CD8-positive, alpha-beta memory T cell (primary cell): ENCODE data around the gene NEK5. TPM values are rescaled to one million over a fixed set of nuclear protein-coding genes. Genes with fewer than 3 reads are reported as not detected.

ENCODE experiments used
- CTCF ChIA-PET: fragments of 350-600 bp; sonication (Branson Sonifier 250); formaldehyde crosslinking; loops from one replicate; lab custom pipeline; 2021; ENCODE audit warnings: antibody characterized with exemption; lab: Charles Lee
- POLR2A ChIA-PET: fragments of 350-600 bp; sonication (Branson Sonifier 250); formaldehyde crosslinking; loops from one replicate; lab custom pipeline; 2021; ENCODE audit warnings: antibody characterized with exemption; lab: Charles Lee
- DNase-seq, 5 donors: peaks; one replicate each; pipeline versions ENCODE4 v3.0.0 to v3.0.0-alpha.2; 2020 to 2022; ENCODE audit warnings: mixed read lengths in 1 of 5
- H3K27ac ChIP-seq: one replicate; pipeline ENCODE4 v1.7.0; 2013; ENCODE audit warnings: low read depth, mild to moderate bottlenecking, low read length, moderate library complexity
- H3K27me3 ChIP-seq: 2 replicates; pipeline ENCODE4 v1.7.0; 2013; ENCODE audit warnings: low read length, mild to moderate bottlenecking; ENCODE audit not compliant: insufficient read depth, poor library complexity, severe bottlenecking
- H3K36me3 ChIP-seq: 2 replicates; pipeline ENCODE4 v1.7.0; 2013; ENCODE audit warnings: mild to moderate bottlenecking, low read length, moderate library complexity; ENCODE audit not compliant: insufficient read depth
- H3K4me1 ChIP-seq: 2 replicates; pipeline ENCODE4 v1.7.0; 2013; ENCODE audit warnings: mild to moderate bottlenecking, low read length, moderate library complexity; ENCODE audit not compliant: insufficient read depth
- H3K4me3 ChIP-seq: 2 replicates; pipeline ENCODE4 v1.7.0; 2013; ENCODE audit warnings: mild to moderate bottlenecking, low read length
- H3K9me3 ChIP-seq: 2 replicates; pipeline ENCODE4 v1.7.0; 2013; ENCODE audit warnings: mild to moderate bottlenecking, low read length
- H3K27ac Mint-ChIP-seq, 8 donors: one replicate each; pipeline ENCODE4 v1.8.0; 2020 to 2021; ENCODE audit warnings: mixed read lengths in 8 of 8, mild to moderate bottlenecking in 6 of 8, inconsistent platforms in 3 of 8, moderate library complexity in 3 of 8
- H3K27me3 Mint-ChIP-seq, 2 donors: one replicate each; pipeline ENCODE4 v1.8.0; 2020 to 2021; ENCODE audit warnings: mixed read lengths in 2 of 2, mild to moderate bottlenecking in 1 of 2, moderate library complexity in 1 of 2
- H3K36me3 Mint-ChIP-seq, 3 donors: one replicate each; pipeline ENCODE4 v1.8.0; 2020 to 2021; ENCODE audit warnings: mixed read lengths in 3 of 3, inconsistent platforms in 1 of 3, mild to moderate bottlenecking in 1 of 3
- H3K4me1 Mint-ChIP-seq, 3 donors: one replicate each; pipeline ENCODE4 v1.8.0; 2020 to 2021; ENCODE audit warnings: mixed read lengths in 3 of 3, inconsistent platforms in 1 of 3, mild to moderate bottlenecking in 1 of 3
- H3K4me3 Mint-ChIP-seq, 7 donors: one replicate each; pipeline ENCODE4 v1.8.0; 2020 to 2021; ENCODE audit warnings: mixed read lengths in 7 of 7, mild to moderate bottlenecking in 6 of 7, moderate library complexity in 4 of 7, inconsistent platforms in 2 of 7
- H3K9me3 Mint-ChIP-seq, 5 donors: one replicate each; pipeline ENCODE4 v1.8.0; 2020 to 2022; ENCODE audit warnings: mixed read lengths in 5 of 5, mild to moderate bottlenecking in 3 of 5, moderate library complexity in 2 of 5, inconsistent platforms in 1 of 5
- polyA plus RNA-seq: library from polyadenylated mRNA; unstranded; fragments of 300-500 nt; fragmentation: Illumina TruSeq; gene quantifications from one replicate; pipeline ENCODE4 v1.2.3, GENCODE V29; 2021
- total RNA-seq, 2 experiments: library from RNA; stranded (reverse); gene quantifications; one replicate each; pipeline ENCODE4 v1.2.3, GENCODE V29; 2021

NEK5 gene
- total and polyA plus RNA-seq, 3 experiments from 2014 or later, result 0.17 TPM; not detected in 2

DNA sequence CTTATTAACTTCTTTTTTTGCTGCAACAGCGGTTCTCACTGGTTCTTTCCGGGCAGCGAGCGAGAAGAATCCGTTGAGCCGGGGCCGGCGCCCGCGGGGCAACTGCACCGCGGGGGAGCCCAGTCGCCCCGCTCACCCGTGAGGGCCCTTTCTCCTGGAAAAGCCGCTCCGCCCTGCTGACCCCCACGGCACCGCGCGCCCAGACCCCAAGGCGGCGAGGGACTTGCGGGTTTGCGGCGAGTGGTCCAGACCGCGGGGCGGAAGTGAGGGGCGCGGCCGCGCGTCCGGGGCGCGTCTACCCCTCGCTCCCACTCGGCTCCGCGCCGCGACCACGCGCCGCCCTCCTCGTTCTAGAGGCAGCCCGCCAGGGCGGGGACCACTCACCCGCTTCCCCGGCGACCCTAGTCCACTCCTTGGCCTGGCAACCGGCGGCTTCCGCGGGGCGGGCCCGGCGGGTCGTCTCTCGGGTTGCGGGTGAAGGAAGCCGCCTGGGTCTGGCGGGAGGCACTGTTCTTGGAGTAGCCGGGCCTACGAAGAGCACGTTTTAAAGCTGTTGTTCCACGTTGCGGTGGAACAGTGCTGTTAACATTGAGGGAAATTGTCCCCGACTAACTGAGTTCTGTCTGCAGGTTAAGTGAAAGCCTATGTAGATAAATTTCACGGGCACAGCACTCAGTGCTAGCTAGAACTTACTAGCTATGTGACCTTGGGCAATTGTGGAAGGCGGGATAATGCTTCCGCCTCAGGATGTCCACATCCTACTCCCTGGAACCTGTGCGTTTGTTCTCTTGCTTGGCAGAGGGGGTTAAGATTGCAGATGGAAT is 30.5 kb upstream of the NEK5 start, which contains the start of gene NEK3:
Gene NEK3 (minus strand): TSS at position 439 of the 824 bp plus-strand sequence. CDS start 3,406 bp downstream, outside the sequence.
- Histone ChIP-seq H3K4me3 (peak within 1 kb of the TSS; percentile 62), H3K27me3 (no peaks in the 10 kb centered on the region), H3K9me3 (no peaks in the 10 kb centered on the region), H3K36me3 (no peaks in the 10 kb centered on the region), H3K4me1 (peaks cover 14% of the 10 kb centered on the region), H3K27ac (peak within 1 kb of the TSS; percentile 1)
- H3K4me1 Mint-ChIP-seq, result peaks cover 18 to 32% (median 30%) of the 10 kb centered on the region in 3 donors
- peak within 1 kb of the TSS; percentile 75 to 94 (median 91) for H3K4me3 Mint-ChIP-seq
- no peaks in the 10 kb centered on the region for H3K9me3 Mint-ChIP-seq
- peaks cover 0 to 2% of the 10 kb centered on the region in 2 donors for H3K27me3 Mint-ChIP-seq
- POLR2A ChIA-PET, result interaction anchor here (0.7 kb wide), 1 partner anchor 147 kb away, joined by 3 read pairs; the partner anchor contains the start of gene ALG11
- CTCF ChIA-PET, result interaction anchor here (1.6 to 1.9 kb wide), 3 partner anchors 32 to 362 kb away, joined by 3 to 5 read pairs (median 4); partner anchors contain the start of gene VPS36
- H3K36me3 Mint-ChIP-seq, result no peaks in the 10 kb centered on the region
- peak; percentile 30 to 69 (median 47) for DNase-seq
- peak within 1 kb of the TSS; percentile 37 to 89 (median 79) for H3K27ac Mint-ChIP-seq

DNA sequence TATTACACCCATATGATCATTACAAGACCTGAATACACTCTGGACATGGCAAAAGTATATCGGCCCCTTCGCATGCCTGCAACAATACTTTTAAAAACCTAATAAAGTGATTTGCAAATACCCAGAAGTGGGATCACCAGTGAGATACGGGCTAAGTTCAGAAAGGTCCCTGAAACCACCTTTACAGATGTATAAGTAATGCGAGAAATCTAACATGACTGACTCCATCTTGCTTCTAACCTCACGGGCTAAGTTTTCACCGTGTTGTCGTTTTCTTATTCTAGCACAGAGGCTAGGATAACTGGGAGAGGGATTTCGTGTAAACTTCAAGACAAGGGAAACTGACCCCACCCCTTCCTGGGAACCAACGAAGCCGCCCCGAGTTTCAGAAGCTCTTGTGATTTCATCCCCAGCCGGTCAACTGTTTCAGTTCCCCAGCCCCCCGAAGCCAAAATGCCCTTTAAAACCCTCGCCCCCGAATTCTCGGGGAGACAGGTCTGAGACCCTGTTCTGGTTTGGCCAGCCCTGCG is 29.8 kb upstream of the NEK5 start:
- Histone ChIP-seq H3K36me3 (no peaks in the 10 kb centered on the region), H3K27ac (peak overlapping the region; percentile 1), H3K4me3 (peak overlapping the region; percentile 62), H3K27me3 (no peaks in the 10 kb centered on the region), H3K9me3 (no peaks in the 10 kb centered on the region), H3K4me1 (peaks cover 14% of the 10 kb centered on the region)
- Mint-ChIP-seq H3K4me1 (peaks cover 18 to 32% (median 30%) of the 10 kb centered on the region in 3 donors), H3K36me3 (no peaks in the 10 kb centered on the region), H3K27me3 (peaks cover 0 to 2% of the 10 kb centered on the region in 2 donors), H3K9me3 (no peaks in the 10 kb centered on the region), H3K27ac (peak overlapping the region; percentile 37 to 89 (median 79)), H3K4me3 (peak overlapping the region; percentile 75 to 94 (median 91))
- ChIA-PET CTCF (no interaction called here), POLR2A (no interaction called here)
- DNase-seq, result no peak

DNA sequence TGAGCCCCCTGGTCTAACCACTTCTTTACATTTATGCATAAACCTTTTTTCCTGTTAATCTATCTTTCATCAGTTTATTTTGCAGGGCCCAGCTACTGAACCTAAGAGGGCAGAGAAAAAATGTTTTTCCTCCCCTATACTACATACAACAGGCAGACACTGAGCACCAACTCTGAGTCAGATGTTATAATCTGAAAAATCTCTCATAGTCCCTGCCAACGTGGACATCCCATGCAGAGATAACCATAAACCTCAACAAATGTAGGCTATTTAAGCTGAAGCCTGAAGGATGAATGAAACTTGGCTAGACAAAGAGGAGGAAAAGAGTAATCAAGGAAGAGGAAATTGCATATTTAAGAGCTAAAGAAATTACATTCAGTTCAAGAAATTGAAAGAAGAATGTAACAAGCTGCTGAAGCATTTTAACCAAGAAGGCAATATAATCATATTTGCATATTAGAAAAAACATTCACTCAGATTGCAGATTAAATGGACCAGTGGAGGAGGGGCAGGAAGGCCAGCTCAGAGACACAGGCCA is 27.9 kb upstream of the NEK5 start:
- H3K27ac ChIP-seq, result no peak overlapping the region
- Mint-ChIP-seq H3K27ac (peak overlapping the region in 4 of 8 donors; percentile 11 to 82 (median 44)), H3K4me1 (peaks cover 18 to 32% (median 30%) of the 10 kb centered on the region in 3 donors), H3K9me3 (no peaks in the 10 kb centered on the region), H3K4me3 (peak overlapping the region in 4 of 7 donors; percentile 33 to 75 (median 48)), H3K36me3 (peaks cover 0 to 2% (median 0%) of the 10 kb centered on the region in 3 donors), H3K27me3 (peaks cover 0 to 2% of the 10 kb centered on the region in 2 donors)
- no peak overlapping the region for H3K4me3 ChIP-seq
- ChIA-PET CTCF (interaction anchor here (1.6 kb wide), 1 partner anchor 38 kb away, joined by 5 read pairs; no protein-coding TSS in a partner anchor), POLR2A (no interaction called here)
- peaks cover 14% of the 10 kb centered on the region for H3K4me1 ChIP-seq
- H3K9me3 ChIP-seq, result no peaks in the 10 kb centered on the region
- no peaks in the 10 kb centered on the region for H3K27me3 ChIP-seq
- no peaks in the 10 kb centered on the region for H3K36me3 ChIP-seq
- no peak for DNase-seq

DNA sequence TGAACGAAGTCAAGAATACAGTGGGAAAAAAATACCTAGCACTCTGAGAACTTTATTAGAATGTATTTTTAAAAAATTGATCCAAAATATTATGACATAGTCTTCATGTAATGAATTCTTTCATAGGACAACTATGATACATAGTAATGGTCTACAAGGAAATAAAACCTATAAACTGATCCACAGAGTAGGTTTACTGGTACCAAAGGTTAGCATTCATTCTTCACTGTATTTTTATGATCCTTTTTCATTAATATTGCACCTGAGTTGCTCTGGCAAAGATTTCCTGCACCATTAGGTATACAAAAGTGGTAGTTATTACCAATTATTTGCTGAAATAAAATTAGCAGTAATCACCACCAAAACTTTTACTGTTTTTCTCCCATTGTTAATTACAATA is 26.3 kb upstream of the NEK5 start:
- no peaks in the 10 kb centered on the region for H3K36me3 ChIP-seq
- no peak overlapping the region for H3K27ac ChIP-seq
- H3K4me1 ChIP-seq, result peaks cover 14% of the 10 kb centered on the region
- H3K4me3 ChIP-seq, result no peak overlapping the region
- no peaks in the 10 kb centered on the region for H3K9me3 Mint-ChIP-seq
- H3K27ac Mint-ChIP-seq, result no peak overlapping the region
- H3K27me3 Mint-ChIP-seq, result peaks cover 0 to 2% of the 10 kb centered on the region in 2 donors
- H3K36me3 Mint-ChIP-seq, result peaks cover 0 to 7% (median 0%) of the 10 kb centered on the region in 3 donors
- H3K9me3 ChIP-seq, result no peaks in the 10 kb centered on the region
- no peaks in the 10 kb centered on the region for H3K27me3 ChIP-seq
- no peak for DNase-seq
- H3K4me1 Mint-ChIP-seq, result peaks cover 18 to 30% (median 28%) of the 10 kb centered on the region in 3 donors
- ChIA-PET POLR2A (no interaction called here), CTCF (no interaction called here)
- no peak overlapping the region for H3K4me3 Mint-ChIP-seq

DNA sequence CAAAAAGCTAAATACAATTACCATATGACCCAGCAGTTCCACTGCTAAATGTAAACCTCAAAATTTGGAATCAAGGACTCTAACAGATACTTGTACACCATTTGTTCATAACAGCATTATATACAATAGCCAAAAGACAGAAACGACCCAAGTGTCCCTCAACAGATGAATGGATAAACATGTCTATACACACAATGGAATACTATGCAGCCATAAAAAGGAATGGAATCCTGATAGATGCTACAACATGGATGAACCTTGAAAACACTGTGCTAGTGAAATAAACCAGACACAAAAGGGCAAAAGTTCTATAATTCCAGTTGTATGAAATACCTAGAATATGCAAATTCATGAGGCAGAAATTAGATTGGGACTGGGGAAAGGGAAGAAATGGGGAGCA is 18.4 kb upstream of the NEK5 start:
- Mint-ChIP-seq H3K27me3 (no peaks in the 10 kb centered on the region), H3K4me1 (no peaks in the 10 kb centered on the region), H3K9me3 (no peaks in the 10 kb centered on the region), H3K4me3 (no peak overlapping the region), H3K36me3 (peaks cover 6 to 7% (median 6%) of the 10 kb centered on the region in 3 donors), H3K27ac (no peak overlapping the region)
- CTCF ChIA-PET, result interaction anchor here (1.2 kb wide), 1 partner anchor 13 kb away, joined by 3 read pairs; no protein-coding TSS in a partner anchor
- Histone ChIP-seq H3K36me3 (no peaks in the 10 kb centered on the region), H3K4me1 (no peaks in the 10 kb centered on the region), H3K4me3 (no peak overlapping the region), H3K27ac (no peak overlapping the region), H3K9me3 (no peaks in the 10 kb centered on the region), H3K27me3 (no peaks in the 10 kb centered on the region)
- POLR2A ChIA-PET, result no interaction called here
- no peak for DNase-seq

DNA sequence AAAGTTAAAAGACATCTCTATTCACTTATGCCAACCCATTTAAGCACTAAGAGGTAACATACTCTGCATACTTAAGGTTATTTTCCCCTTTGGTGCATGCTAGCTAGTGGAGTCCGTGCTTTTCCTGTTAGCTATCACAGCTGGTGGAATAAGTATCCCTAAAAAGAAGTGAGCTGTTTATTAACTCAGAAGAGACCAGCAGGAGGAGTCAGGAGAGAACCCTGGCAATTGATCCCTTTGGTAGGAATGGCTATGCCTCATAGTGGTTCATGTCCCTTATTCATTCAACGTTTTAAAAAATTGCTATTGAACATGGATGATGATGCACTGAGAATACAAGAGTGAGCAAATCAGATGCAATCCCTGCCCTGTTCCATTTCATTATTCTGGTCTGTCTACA is 12.4 kb upstream of the NEK5 start:
- no peaks in the 10 kb centered on the region for H3K27me3 ChIP-seq
- H3K36me3 ChIP-seq, result no peaks in the 10 kb centered on the region
- no peak overlapping the region for H3K27ac ChIP-seq
- Mint-ChIP-seq H3K4me3 (no peak overlapping the region), H3K36me3 (peaks cover 0 to 7% (median 5%) of the 10 kb centered on the region in 3 donors), H3K27me3 (no peaks in the 10 kb centered on the region), H3K4me1 (no peaks in the 10 kb centered on the region), H3K9me3 (no peaks in the 10 kb centered on the region), H3K27ac (no peak overlapping the region)
- CTCF ChIA-PET, result interaction anchor here (1.4 kb wide), 1 partner anchor 9 kb away, joined by 3 read pairs; no protein-coding TSS in a partner anchor
- DNase-seq, result no peak
- H3K4me3 ChIP-seq, result no peak overlapping the region
- H3K4me1 ChIP-seq, result no peaks in the 10 kb centered on the region
- POLR2A ChIA-PET, result no interaction called here
- H3K9me3 ChIP-seq, result no peaks in the 10 kb centered on the region

DNA sequence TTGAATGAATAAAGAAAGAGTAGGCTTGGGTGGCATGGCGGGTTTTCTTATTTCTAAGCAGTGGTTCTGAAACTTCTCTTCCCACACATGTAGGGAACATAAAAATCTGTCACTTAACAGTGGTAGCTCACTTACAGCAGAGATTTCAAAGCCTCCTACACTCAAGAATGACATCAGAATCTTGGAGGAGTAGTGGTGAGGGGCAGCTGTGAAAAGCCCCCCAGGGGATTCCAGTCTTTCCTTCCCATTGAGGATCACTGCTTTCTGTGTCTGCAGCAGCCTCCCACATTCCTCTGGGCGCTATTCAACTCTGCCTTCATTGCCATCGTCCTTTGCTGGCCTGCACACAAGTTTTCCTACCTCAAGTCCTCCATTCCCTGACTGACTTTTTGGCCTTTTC is 8.6 kb upstream of the NEK5 start:
- Histone ChIP-seq H3K4me1 (no peaks in the 10 kb centered on the region), H3K9me3 (no peaks in the 10 kb centered on the region), H3K36me3 (no peaks in the 10 kb centered on the region), H3K27me3 (no peaks in the 10 kb centered on the region), H3K4me3 (no peak overlapping the region), H3K27ac (no peak overlapping the region)
- H3K36me3 Mint-ChIP-seq, result peaks cover 0 to 17% (median 10%) of the 10 kb centered on the region in 3 donors
- H3K27me3 Mint-ChIP-seq, result no peaks in the 10 kb centered on the region
- no peak for DNase-seq
- H3K9me3 Mint-ChIP-seq, result no peaks in the 10 kb centered on the region
- ChIA-PET POLR2A (no interaction called here), CTCF (no interaction called here)
- H3K4me3 Mint-ChIP-seq, result no peak overlapping the region
- no peak overlapping the region for H3K27ac Mint-ChIP-seq
- no peaks in the 10 kb centered on the region for H3K4me1 Mint-ChIP-seq
